SU-DHL-6 (cell line): Measurements from ENCODE around the gene DLG2.
"Not testable (repeated sequence)": the region's sequence is repeated elsewhere in the genome, so short reads cannot be mapped to it uniquely, and the experiment has no call there.

Source experiments
- EZH2phosphoT487 ChIP-seq: fragments of 200-600 bp; sonication (generic), shearing (Covaris generic); conservative IDR thresholded peaks from 2 replicates; pipeline ENCODE4 v1.6.1; 2018; ENCODE audit warnings: mild to moderate bottlenecking, antibody characterized with exemption, low read length, moderate library complexity, mixed read lengths
- TF ChIP-seq, protein P1 (sequence below): fragments of 200-600 bp; sonication (generic); IDR thresholded peaks from one replicate; pipeline ENCODE4 v1.5.1; 2017; ENCODE audit warnings: antibody characterized with exemption, mild to moderate bottlenecking, low read length, moderate library complexity; ENCODE audit not compliant: insufficient read depth, poor library complexity, severe bottlenecking

- TF ChIP-seq, protein P1, sequence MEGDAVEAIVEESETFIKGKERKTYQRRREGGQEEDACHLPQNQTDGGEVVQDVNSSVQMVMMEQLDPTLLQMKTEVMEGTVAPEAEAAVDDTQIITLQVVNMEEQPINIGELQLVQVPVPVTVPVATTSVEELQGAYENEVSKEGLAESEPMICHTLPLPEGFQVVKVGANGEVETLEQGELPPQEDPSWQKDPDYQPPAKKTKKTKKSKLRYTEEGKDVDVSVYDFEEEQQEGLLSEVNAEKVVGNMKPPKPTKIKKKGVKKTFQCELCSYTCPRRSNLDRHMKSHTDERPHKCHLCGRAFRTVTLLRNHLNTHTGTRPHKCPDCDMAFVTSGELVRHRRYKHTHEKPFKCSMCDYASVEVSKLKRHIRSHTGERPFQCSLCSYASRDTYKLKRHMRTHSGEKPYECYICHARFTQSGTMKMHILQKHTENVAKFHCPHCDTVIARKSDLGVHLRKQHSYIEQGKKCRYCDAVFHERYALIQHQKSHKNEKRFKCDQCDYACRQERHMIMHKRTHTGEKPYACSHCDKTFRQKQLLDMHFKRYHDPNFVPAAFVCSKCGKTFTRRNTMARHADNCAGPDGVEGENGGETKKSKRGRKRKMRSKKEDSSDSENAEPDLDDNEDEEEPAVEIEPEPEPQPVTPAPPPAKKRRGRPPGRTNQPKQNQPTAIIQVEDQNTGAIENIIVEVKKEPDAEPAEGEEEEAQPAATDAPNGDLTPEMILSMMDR, result not testable (repeated sequence)
- TF ChIP-seq EZH2phosphoT487, result not testable (repeated sequence)
These were observed 18.5 kb downstream of the DLG2 start for GRCh38 chr11:85608621-85609020.
